ENCODE measurements around the gene MAP4K2. TPM values are rescaled to one million over a fixed set of nuclear protein-coding genes. Genes with fewer than 3 reads are reported as not detected.

The MAP4K2 gene
- total RNA-seq, 2 donors from 2014 or later, result 19.4 to 20.4 TPM

- DNase-seq (ENCODE audit: low spot score), result no peak
- no peaks in the 10 kb centered on the region for H3K36me3 ChIP-seq
Observed at GRCh38 chr11:64735725-64736259, 67.2 kb downstream of the MAP4K2 start.

More at GRCh38 chr11:64735725-64736259, 67.2 kb downstream of the MAP4K2 start:
- no peaks in the 10 kb centered on the region for H3K27me3 ChIP-seq
- TF ChIP-seq, protein P1, sequence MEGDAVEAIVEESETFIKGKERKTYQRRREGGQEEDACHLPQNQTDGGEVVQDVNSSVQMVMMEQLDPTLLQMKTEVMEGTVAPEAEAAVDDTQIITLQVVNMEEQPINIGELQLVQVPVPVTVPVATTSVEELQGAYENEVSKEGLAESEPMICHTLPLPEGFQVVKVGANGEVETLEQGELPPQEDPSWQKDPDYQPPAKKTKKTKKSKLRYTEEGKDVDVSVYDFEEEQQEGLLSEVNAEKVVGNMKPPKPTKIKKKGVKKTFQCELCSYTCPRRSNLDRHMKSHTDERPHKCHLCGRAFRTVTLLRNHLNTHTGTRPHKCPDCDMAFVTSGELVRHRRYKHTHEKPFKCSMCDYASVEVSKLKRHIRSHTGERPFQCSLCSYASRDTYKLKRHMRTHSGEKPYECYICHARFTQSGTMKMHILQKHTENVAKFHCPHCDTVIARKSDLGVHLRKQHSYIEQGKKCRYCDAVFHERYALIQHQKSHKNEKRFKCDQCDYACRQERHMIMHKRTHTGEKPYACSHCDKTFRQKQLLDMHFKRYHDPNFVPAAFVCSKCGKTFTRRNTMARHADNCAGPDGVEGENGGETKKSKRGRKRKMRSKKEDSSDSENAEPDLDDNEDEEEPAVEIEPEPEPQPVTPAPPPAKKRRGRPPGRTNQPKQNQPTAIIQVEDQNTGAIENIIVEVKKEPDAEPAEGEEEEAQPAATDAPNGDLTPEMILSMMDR (IDR thresholded peaks at IDR 0.05), result no peak
- H3K9me3 ChIP-seq, result no peaks in the 10 kb centered on the region
- H3K27ac ChIP-seq, result no peak overlapping the region
- H3K4me1 ChIP-seq, result no peaks in the 10 kb centered on the region
- no peak overlapping the region for H3K4me3 ChIP-seq

Other genes starting within 250 kb of the MAP4K2 start
- gene SLC22A11, start 247.3 kb downstream of the MAP4K2 start, total RNA-seq, result not detected
- gene SLC22A12, start 212.0 kb downstream of the MAP4K2 start, total RNA-seq, result not detected
- gene NRXN2, start 80.0 kb downstream of the MAP4K2 start, total RNA-seq, result 1 to 10 TPM in 1 of 2 donors, under 1 TPM in 1; 0.85 to 1.4 TPM
- gene RASGRP2, start 59.1 kb downstream of the MAP4K2 start, total RNA-seq, result 10 to 100 TPM; 28.1 to 30.4 TPM
- 10 to 100 TPM; 17.8 to 84.7 TPM for gene PYGM, start 43.2 kb downstream of the MAP4K2 start, total RNA-seq
- 100 to 1,000 TPM; 196 to 213 TPM for gene SF1, start 24.7 kb downstream of the MAP4K2 start, total RNA-seq
- 1 to 10 TPM; 7.2 to 9.8 TPM for gene MEN1, start 7.3 kb upstream of the MAP4K2 start, total RNA-seq
- 1 to 10 TPM in 1 of 2 donors, under 1 TPM in 1; 0.33 to 1.0 TPM for gene CDC42BPG, start 41.4 kb upstream of the MAP4K2 start, total RNA-seq
- 10 to 100 TPM; 29.5 to 34.1 TPM for gene EHD1, start 75.4 kb upstream of the MAP4K2 start, total RNA-seq
- 10 to 100 TPM; 16.0 to 24.1 TPM for gene ATG2A, start 114.0 kb upstream of the MAP4K2 start, total RNA-seq
- gene PPP2R5B, start 121.5 kb upstream of the MAP4K2 start, total RNA-seq, result 10 to 100 TPM; 21.5 to 23.0 TPM
- gene GPHA2, start 132.7 kb upstream of the MAP4K2 start, total RNA-seq, result not detected
- not detected for gene MAJIN, start 168.9 kb upstream of the MAP4K2 start, total RNA-seq
- gene BATF2, start 193.8 kb upstream of the MAP4K2 start, total RNA-seq, result 1 to 10 TPM; 1.1 to 1.6 TPM
- gene ARL2, start 210.9 kb upstream of the MAP4K2 start, total RNA-seq, result 100 to 1,000 TPM; 155 to 207 TPM
- 10 to 100 TPM; 19.4 to 21.8 TPM for gene SNX15, start 224.2 kb upstream of the MAP4K2 start, total RNA-seq
- gene SAC3D1, start 238.0 kb upstream of the MAP4K2 start, total RNA-seq, result 1 to 10 TPM; 5.4 to 6.8 TPM

All from right atrium auricular region (tissue), 2 donors.